GM19395 (cell line): ENCODE results near the gene MLLT10.

Experiments
- ATAC-seq: cut with Tn5 transposase; IDR thresholded peaks from one replicate; pipeline ENCODE4 v1.9.1; 2021; ENCODE audit warnings: mild to moderate bottlenecking, moderate library complexity; ENCODE audit not compliant: unreplicated experiment

Gene MLLT10

DNA sequence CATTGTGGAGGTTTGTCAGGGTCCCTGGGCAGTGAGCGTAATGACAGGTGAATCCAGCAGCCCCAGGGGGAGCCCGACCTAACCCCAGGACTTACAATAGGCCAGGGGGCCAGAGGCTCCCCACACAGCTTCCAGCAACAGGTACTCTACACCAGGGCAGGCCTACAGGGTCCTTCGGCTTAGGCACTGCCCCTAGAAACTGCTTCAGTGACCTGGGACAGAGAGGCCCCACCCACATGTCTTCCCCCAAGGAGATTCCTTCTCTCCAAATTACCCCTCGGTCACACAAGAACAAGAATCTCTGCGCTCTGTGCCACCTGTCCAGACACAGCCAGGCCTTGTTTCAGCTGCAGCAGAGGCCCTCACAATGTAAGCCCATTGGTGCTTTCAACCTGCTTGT, 32.9 kb upstream of the MLLT10 start:
- no peak for ATAC-seq

DNA sequence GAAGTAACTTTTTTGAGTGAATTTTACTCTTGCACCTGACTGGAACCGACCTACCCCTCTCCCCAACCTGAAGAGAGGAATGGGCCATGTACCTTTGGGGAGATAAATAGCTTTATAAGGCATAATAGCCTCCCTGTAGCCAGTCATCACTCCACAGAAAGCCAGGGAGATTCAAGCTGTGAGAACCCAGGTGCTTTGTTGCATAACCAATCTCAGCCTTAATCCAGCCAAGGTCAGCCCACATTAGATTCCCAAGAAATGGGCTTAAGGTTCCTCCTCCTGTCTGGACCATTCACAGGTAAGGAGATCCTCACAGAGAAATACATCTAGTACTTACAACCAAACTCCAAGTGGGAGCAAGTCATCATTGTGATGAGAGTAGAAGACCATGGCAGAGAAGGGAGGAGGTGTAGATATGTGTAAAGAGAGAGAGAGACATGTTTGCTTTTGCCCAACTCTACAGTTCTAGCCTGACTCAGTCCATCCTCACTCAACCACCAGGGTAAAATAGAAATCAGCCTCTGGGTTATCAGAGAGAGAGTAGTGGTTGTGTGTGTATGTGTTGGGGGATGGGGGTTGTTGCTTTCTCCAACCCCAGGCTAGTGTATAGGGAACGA, 32.2 kb upstream of the MLLT10 start:
- no peak for ATAC-seq

DNA sequence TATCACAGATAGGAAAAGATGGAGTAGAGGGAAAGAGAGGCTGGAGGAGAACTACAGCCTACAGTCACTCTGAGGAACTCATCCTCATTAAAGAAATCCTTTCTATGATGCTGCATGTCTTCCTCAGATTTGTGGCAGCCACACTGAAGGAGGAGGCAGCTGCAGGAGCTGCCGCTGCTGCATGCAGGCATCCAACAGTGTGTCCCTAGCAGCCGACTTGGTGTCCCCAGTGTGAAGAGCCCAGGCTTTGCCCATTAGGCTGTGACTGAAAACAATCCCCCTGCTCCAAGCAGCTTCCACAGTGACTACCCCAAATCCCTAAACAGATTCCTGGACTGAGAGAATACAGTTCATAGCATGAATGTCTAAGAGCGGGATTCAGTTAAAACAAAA, 31.7 kb upstream of the MLLT10 start:
- ATAC-seq = no peak

DNA sequence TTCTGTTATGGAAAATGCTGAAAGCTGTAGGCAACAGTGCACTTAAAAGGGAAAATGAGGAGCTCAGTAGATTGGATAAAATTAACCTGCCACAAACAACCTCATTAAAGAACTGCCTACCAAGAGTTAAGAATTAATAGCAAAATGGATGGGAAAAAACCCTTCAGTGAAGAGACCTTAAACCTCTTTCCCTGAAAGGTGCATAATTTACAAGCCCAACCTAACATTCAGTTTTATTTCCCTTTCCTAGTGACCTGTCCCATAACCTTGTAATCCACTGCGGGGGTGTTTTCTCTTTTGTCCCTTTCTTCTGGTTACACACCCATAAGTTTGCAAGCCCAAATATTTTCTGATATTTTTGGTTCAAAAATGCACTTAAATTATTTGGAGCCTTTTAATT, 30.5 kb upstream of the MLLT10 start:
- no peak for ATAC-seq

DNA sequence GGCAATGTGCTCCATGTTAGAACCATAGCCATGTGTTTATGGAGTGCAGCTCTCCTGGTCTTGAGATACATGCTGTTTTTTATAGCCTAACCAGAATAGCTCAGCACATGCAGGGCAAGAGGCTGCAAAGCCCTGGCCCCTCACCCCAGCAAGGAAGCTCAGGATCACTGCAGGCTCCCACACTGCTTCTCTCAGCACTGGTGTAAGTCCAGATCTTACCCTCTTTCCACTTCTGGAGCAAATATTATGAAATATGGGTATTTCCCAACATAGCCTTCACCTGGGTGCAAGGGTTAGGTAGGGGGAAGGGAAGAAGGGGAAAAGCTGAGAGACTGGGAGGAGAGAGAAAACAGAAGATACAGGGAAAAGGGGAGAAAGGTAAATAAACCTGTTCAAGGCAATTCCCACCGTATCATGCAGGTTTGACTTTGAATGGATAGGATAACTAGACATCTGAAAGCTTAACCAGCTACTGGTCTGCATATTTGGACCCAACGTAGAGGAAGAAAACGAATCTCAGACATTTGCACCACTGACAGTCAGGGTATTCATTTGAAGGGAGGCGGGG, 28.2 kb upstream of the MLLT10 start:
- ATAC-seq = no peak

DNA sequence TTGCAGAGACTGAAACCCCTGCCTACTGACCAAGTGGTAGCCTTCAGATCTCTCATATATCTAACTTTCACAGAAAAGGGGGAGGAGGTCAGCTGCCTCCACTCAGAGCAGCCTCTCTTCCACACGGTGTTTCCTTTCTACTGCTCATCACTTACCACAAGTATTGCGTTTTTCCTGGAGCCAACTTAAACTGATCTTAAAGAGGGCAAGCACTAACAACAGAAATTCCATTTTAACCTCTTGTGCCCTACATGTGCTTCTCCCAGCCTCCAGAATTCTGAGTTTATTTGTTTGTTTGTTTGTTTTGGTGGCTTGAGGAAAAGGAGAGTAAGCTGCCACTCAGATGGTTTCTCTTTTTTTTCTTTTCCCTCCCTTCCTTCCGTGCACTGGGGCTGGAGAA, 27.7 kb upstream of the MLLT10 start:
- ATAC-seq = no peak

DNA sequence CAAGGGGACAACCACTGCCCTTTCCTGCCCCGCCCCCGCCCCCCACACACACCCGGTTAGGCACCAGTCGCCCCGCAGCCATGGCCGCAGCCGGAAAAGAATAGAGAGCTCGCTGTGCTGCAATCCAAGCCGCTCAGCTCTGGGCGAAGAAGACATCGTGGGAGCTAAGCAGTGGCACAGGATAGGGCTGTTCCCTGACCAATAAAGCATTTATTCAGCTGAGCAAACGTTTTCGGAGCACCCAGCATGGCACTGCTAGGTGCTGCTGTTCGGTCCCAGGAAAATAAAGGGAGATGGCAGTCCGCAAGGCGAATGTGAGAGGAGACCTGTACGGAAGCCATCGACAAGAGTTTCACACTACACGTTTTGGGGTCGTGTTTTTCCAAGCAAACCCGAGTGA, 26.9 kb upstream of the MLLT10 start:
- no peak for ATAC-seq

DNA sequence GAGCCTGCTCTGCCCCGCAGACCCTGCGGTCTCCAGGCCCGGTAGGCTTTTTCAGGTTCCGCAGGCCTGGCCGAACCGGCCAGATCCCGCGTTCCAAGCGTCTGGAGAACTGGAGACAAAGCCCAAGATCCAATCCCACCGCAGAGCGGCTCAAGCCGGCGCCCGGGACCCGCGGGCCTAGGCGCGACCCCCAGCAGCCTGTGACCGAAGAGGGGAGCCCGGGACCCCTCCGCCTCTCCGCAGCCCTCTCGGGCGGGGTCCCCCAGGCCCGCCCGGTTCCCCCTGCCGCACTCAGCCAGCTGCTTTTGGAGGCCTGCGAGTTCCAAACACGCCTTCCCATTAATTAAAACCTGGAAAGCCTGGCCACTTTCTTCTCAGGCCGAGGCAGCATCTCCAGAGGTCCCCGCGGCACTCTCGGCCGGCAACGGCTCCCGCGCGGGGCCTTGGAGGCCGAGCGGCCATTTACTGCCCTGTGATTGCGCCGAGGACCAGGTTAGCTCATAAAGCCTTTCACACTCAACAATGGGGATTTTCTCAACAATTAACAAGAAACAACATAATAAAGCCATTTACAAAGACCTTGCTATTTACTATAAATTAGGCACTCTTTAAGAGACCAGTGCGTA, 25.2 kb upstream of the MLLT10 start:
- ATAC-seq = no peak

DNA sequence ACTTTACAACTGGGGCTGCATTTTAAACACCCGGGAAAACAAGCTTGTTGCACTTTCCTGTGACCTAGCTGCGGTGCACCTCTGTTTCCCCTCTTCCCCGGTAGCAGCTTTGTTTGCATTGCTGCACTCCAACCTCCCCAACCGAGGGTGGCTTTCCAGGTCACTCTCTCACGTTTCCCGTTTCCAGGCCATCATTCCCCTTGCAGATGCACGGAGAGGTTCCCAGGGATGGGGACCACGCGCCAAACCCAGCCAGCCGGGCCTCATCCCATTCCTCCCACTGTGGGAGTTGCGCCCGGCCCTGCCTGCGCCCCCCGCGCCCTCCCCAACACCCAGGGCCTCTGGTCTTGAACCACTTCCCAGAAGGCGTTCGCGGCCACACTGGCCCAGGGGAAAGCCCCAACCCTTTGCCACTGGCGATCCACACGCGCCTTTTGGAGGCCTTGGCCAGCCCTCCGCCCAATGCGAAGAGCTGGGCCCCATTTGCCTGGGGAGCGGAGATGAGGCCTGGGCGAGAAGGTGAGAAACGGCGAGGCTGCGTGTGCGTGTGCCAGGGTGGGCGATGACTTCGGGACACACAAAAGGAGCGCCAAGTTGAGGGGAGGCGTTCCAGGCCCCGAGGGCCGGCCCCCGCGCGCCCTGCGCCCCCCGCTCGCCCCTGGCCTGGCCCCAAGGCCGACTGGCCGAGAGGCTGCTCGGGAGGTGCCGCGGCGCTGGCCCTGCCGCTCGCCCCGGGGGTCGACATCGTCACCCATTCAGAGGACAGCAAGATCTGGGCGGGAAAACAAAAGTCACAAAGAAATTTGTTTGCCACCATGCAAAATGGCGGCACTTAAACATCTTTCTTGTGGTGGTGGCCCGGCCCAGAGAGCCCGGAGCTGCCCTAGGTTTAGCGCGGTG, 24.4 kb upstream of the MLLT10 start:
- ATAC-seq = no peak

DNA sequence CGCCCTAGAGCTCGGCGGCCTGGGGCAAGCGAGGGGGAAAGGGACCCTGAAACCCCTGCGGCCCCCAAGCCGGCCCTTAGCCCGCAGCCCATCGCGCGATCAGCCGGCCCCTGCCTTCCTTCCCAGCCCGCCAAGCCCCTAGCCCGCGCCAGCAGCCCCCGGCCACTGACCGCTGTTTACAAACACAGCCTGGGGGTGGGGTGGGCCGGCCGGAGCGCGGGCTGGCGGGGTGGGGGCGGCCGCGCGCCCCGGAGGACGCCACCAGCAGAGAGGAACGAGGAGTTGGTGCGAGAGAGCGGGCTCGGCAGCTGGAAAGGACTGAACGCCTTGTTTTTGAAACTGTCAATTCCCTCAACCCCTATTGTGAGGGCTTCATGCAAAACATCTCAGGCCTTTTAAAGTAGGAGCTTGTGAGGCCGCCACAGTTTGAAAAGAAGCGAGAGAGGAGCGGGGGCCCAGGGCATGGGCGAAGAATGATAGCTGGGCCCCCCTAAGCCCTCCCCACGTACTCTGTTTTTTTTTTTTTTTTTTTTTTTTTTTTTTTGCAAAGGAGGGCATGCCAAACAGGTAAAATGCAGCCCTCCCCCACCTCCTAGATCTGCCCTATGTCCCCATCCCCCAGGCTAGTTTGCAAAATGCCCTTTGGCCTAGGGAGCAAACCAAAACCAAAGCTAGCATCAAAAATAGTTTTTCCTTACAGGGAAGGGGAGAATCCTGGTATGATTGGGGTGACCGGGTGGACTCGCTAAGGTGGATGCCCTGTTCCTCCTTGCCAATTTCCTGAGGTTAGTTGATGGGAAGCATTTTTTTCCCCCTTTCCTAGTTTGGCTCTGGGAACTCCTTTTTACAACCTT, 23.6 kb upstream of the MLLT10 start:
- ATAC-seq = no peak

DNA sequence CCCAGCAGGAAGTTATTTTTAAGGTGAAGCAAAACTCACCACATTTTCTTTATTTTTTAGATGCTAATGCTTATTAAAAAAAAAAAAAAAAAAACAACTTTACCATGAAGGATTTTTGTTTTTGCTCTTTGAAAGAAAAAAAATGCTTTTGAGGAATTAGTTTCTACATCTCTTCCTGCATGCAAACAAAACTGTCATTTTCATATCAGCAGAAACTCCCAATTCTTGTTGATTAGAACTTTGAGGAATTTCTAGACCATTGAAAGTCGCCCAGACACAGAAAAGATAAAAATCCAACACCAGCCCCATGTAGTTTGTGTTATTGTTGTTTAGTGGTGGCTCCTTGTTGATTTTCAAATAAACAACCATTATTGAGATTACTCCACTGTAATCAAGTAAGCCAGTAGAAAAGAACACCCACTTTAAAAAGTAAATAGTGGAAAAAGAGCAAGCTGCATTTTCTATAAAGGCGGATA, 22.9 kb upstream of the MLLT10 start:
- ATAC-seq = no peak

DNA sequence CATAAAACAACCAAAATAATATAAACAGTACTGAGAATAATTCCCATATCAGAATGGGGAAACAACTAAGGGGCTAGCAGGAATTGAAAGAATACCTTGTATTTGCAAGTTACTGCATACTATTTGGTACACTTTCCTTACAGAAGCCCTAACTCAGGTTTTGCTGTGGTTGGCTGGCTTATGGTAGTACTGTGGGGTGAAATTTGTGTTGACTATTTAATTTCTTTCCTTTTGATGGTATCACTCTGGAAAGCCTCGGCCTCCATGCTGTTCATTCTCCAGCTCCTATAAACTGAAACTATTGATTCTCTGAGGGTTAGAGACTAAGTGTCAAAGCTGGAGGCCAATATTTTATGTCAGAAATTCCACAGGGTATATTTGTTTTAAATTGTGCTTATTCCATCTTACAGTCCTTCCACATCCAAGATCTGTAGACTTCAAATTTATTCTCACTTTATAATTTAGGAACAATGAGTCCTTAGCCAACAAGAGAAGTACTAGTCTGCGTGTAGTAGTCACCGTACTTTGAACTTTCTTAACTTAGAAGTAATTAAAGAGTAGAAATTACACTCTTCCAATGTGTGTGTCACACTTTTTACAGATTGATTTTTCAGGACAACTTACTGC, 22.0 kb upstream of the MLLT10 start:
- no peak for ATAC-seq

DNA sequence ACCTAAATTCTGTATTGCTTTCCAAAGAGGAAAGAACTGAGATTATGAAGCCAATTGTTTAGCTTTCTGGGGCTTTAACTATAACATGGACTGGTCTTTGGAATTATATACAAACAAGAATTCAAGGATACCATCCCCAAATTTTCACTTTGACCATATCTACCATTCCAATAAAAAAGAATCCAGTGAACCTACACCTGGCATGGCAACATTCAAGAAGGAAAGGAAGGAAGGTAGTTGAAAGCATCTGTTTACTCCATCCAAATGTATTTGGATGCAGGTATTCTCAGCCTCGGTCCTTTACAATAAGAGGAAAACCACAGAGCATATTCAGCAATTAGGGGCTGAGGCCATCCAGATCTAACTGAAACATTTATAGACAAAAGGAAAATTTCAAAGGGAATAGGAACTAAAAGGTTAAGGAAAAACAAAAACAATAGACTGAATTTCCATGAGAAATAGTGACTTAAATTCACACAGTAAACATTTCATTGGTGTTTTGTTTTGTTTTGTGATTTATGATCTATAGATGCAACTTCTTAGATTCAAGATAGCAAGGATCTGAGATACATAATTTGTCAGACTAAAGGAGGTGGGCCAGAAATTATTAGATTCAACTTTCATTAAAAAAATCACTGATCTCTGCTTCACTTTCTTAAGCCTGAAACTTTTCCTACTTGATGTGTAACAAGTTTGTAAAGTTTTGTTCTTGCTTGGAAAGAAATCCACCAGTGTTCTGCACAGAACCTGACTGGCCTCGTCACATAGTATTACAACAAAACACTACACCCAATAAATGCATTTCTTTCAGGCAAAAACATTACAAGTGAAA, 21.2 kb upstream of the MLLT10 start:
- no peak for ATAC-seq

DNA sequence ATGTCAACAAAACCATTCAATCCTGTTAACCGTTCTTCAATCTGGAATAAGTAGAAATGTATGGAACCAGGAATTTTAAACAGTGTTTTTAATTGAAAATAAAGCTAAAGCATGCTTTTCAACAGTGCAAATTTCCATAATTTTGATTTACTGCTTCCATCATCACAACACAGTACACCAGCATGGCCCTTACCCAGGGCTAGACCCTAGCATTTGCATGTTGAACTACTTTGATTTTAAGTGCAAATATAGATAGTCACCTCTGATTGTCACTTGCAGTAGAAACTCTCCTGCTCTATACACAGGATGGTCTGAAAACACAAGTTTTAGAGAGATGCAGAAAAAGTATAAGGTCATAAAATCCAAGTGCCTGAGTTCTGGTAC, 20.6 kb upstream of the MLLT10 start:
- no peak for ATAC-seq

DNA sequence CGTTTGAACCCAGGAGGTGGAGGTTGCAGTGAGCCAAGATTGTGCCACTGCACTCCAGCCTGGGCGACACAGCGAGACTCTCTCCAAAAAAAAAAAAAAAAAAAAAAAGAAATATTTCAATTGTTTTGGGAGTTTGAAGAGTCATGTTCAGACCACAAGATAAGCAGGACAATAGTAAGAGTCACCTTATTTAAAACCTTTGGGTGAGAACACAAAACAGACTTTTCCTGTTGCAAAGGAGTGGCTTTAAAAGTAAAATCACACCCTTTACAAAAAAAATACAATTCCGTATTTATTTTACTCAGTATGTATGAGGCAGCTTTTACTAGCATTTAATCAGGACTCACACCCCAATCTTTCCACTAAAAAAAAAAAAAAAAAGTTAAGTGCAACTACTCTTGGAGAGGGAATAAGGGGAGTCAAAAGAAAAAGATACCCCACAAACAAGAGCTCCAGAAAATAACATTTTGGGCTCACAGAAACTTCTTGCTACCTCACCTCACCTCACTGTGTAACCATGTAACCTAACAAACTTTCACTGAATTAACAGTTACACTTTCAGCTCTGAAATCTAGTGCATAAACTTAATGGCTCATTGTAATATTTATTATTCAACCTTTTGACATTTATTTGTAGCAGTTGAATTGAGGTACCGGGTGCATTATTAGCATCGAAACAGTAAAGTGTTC, 19.8 kb upstream of the MLLT10 start:
- ATAC-seq = no peak

DNA sequence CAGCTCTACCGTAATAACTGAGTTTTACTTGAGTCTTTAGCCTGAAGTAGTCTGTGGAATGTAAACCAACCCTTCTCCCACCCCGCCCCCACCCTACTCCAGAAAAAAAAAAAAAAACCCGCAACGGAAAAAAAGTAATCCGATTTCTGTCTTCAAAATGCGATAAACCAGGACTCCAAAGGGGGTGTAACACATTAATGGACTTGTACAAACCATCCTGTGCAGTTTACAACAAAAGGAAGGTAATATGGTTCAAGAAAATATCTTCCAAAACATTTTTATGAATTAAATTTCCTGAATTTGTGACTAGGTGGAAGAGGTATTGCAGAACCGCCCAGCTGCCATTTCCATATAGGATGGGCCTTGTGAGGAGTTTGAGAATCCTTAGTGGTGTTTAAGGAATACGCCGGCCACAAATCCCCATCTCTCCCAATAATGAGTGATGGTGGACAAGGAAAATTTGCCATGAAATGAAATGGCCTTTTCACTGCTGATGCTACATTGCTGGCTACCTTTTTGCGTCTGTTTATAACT, 19.1 kb upstream of the MLLT10 start:
- ATAC-seq = no peak

DNA sequence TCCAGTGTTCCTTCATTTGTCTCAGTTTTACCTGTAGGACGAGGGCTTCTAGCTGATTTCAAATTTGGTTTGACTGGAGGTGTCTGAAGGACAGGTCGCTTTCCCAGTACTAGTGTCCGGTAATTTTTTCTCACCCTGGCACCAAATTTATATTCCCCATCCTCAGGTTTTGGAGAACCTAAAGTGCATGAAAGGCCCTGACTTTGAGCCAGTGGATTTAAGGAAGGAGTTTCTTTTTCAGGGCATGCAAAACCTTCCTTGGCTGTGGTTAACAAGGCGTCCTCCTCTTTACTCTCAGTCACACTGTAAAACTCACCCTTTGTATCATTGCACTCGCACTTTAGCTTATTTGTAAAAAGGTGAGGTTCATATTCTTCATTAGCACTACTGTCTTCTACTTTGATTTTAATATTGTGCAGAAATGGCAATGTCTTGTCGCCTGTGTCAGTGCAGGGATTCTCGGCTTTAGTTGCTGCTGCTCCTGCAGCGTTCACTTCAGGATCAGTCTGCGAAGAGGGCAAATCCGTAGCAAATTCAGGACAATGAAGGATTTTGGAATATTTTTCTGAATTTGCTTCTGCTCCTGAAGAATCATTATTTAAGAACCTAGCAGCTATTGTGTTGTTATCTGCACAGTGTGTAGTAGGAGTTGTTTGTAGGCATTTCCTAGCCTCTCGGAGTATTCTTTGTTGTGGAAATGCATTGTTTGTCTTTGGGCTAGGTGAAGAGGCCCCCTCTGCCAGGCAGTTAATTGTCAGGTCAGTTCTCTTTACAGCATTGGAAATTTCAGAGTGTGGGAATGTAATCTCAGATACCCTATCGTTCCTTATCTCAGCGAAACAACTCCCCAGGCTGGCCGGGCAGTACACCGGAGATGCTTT, 18.4 kb upstream of the MLLT10 start:
- no peak for ATAC-seq
